Measurements from ENCODE around the gene DLG1.

DLG1 gene

DNA sequence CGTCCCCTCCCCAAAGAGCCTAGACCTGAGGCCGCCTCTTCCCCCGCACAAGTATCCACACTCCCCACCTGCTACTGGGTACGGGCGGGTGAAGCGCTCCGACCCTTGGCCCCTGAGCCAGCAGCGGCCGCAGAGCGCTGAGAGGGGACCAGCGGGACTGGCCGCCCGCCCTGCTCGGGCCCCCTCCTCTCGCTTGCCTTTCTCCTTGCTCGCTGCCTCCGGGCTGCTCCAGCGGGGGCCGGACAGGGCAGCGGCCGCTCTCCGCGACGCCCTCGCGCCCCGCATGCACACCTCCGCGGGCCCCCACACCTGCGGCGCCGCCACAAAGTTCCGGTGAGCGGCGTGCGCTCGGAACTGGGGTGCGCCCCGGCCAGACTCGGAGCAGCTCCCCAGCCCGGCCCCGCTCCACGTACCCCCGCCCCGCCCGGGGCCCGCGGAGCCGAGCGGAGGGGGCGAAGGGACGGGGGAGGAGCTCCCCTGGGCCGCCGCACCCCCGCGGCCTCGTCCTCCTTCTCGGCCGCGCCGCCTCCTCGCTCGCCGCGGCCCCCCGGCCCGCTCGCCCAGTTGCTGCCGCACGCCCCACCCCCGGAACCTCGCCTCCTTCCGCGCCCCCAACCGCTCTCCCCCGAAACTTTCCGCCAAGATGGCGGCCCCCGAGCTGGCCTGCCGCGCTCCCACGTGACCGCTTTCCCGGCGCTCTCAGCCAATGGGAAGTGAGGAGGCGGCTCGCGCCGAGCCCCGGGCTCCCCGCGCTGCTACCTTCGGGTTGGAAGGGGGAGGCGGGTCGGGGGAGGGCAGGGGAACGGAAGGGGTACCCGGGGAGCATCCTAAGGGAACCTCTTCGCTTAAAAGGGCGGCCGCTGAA is 704 bp downstream of the DLG1 start:
- Histone ChIP-seq H3K4me3 (ENCODE audit: low read length) (peak overlapping the region; percentile 93), H3K9ac (ENCODE audit: low read length) (peak overlapping the region; percentile 84), H3K4me1 (ENCODE audit: control insufficient read depth, low read depth, low read length) (peaks cover 10% of the 10 kb centered on the region), H3K27me3 (ENCODE audit: control insufficient read depth, insufficient read depth, low read length) (peaks cover 15% of the 10 kb centered on the region), H3K9me3 (ENCODE audit: control insufficient read depth, low read depth, low read length) (no peaks in the 10 kb centered on the region), H3K27ac (ENCODE audit: low read length) (peak overlapping the region; percentile 50), H3K36me3 (ENCODE audit: control insufficient read depth, low read depth, low read length) (peaks cover 20% of the 10 kb centered on the region)

DNA sequence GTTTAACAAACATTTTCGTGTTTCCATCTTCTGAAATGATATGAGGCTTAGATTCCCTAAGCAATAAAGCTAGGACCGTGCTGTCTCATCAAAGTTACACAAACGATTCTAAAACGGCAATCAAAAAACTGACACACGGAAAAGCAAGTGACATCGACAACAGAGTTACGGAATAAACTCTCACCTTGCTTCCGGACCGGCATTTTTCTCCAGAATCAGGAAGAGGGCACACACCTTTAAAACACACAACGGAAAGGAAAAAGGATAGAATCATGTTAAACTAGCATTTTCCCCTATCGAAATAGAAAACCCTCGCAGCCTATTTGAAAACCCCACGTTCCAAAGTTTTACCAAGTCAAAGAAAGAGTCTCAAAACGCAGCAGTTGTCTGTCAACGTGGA is 1.4 kb downstream of the DLG1 start:
- Histone ChIP-seq H3K27ac (ENCODE audit: low read length) (no peak overlapping the region), H3K9me3 (ENCODE audit: control insufficient read depth, low read depth, low read length) (no peaks in the 10 kb centered on the region), H3K27me3 (ENCODE audit: control insufficient read depth, insufficient read depth, low read length) (peaks cover 15% of the 10 kb centered on the region), H3K4me1 (ENCODE audit: control insufficient read depth, low read depth, low read length) (peaks cover 10% of the 10 kb centered on the region), H3K4me3 (ENCODE audit: low read length) (peak overlapping the region; percentile 93), H3K9ac (ENCODE audit: low read length) (peak overlapping the region; percentile 84), H3K36me3 (ENCODE audit: control insufficient read depth, low read depth, low read length) (peaks cover 25% of the 10 kb centered on the region)

DNA sequence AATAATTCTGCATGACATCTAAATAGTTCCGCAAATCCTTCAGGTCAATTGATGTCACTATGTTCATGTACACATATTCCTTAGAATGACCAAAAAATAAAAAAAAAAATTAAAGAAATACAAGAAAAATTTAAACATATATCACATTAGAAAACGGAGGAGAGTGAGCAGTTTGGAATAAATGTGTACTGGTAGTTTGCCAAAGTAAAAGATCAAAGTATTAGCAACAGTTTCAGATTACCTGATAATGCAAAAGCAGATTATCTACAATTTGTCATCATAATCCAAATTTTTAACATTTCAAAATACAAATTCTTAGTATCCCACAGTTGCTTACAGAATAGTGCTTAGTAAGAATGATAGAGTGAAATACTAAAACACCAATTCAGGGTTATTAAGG is 1.9 kb downstream of the DLG1 start:
- H3K27me3 ChIP-seq (ENCODE audit: control insufficient read depth, insufficient read depth, low read length), result peaks cover 15% of the 10 kb centered on the region
- no peak overlapping the region for H3K27ac ChIP-seq (ENCODE audit: low read length)
- peak overlapping the region; percentile 84 for H3K9ac ChIP-seq (ENCODE audit: low read length)
- peak overlapping the region; percentile 93 for H3K4me3 ChIP-seq (ENCODE audit: low read length)
- peaks cover 10% of the 10 kb centered on the region for H3K4me1 ChIP-seq (ENCODE audit: control insufficient read depth, low read depth, low read length)
- no peaks in the 10 kb centered on the region for H3K9me3 ChIP-seq (ENCODE audit: control insufficient read depth, low read depth, low read length)
- peaks cover 30% of the 10 kb centered on the region for H3K36me3 ChIP-seq (ENCODE audit: control insufficient read depth, low read depth, low read length)

DNA sequence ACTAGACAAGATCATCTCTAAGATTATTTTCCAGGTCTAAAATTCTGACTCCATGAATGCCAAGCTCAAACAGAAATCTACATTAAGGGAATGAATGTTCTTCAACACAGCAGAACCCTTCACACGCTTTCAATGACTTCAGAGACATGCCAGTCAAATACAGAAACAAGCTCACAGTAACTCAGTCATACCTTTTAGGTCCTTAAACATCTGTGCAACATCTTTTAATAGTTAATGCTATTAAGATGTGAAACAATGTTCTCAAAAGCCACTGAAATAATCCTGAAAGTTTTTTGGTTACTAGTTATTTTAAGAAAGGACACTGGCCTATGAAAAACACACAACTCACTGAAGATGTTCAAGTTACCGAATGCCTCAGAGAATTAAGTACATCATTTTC is 2.5 kb downstream of the DLG1 start:
- H3K27me3 ChIP-seq (ENCODE audit: control insufficient read depth, insufficient read depth, low read length), result peaks cover 15% of the 10 kb centered on the region
- H3K9me3 ChIP-seq (ENCODE audit: control insufficient read depth, low read depth, low read length), result no peaks in the 10 kb centered on the region
- no peak overlapping the region for H3K9ac ChIP-seq (ENCODE audit: low read length)
- H3K4me3 ChIP-seq (ENCODE audit: low read length), result peak overlapping the region; percentile 21
- H3K27ac ChIP-seq (ENCODE audit: low read length), result no peak overlapping the region
- peaks cover 10% of the 10 kb centered on the region for H3K4me1 ChIP-seq (ENCODE audit: control insufficient read depth, low read depth, low read length)
- H3K36me3 ChIP-seq (ENCODE audit: control insufficient read depth, low read depth, low read length), result peaks cover 34% of the 10 kb centered on the region

DNA sequence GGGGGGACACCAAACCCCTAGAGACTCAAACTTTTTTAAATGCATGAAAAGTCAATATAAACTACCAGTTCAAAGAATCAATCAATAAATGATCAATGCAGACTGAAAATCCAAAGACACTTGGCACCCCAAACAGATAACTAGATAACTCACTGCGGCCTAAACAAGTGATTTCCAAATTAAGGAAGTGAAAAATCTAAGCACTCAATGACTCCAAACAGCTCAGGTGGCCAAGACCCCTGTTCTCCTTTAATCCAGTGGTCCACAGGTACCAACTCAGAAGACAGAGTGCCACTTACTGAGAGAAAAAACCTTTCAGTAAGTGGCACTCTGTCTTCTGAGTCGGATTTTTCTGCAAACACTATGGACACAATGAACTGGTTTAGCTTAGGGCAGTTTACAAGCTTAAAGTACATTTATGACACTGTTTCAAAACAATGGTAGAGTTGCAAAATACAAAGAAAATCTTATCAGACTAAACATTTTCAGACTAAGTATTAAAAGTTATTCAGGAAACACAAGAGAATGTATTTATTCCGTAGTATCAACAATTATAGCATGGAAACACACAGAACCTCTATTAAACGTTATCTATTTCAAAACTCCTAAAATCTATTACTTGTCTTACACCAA is 4.7 kb downstream of the DLG1 start:
- Histone ChIP-seq H3K27ac (ENCODE audit: low read length) (no peak overlapping the region), H3K4me3 (ENCODE audit: low read length) (no peak overlapping the region), H3K9me3 (ENCODE audit: control insufficient read depth, low read depth, low read length) (no peaks in the 10 kb centered on the region), H3K36me3 (ENCODE audit: control insufficient read depth, low read depth, low read length) (peaks cover 48% of the 10 kb centered on the region), H3K4me1 (ENCODE audit: control insufficient read depth, low read depth, low read length) (peaks cover 4% of the 10 kb centered on the region), H3K27me3 (ENCODE audit: control insufficient read depth, insufficient read depth, low read length) (no peaks in the 10 kb centered on the region), H3K9ac (ENCODE audit: low read length) (no peak overlapping the region)

DNA sequence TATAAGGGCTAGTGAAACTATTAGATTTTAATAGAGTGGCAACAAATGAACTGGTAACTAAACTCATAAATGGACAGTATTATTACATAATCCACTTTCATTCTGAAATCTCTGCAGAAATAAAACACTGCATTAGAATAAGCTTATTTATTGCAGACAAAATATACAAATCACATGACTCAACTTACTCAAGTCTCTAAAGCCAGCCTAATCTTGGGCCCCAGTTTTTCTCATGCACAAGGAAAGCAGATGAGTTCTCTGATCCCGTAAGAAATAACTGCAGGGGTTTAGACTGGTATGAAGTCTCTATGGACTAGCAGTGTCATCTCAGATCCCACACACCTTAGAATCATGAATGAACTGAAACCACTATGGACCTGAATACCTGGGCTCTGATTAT is 5.8 kb downstream of the DLG1 start:
- Histone ChIP-seq H3K4me3 (ENCODE audit: low read length) (no peak overlapping the region), H3K9me3 (ENCODE audit: control insufficient read depth, low read depth, low read length) (no peaks in the 10 kb centered on the region), H3K9ac (ENCODE audit: low read length) (no peak overlapping the region), H3K36me3 (ENCODE audit: control insufficient read depth, low read depth, low read length) (peaks cover 49% of the 10 kb centered on the region), H3K4me1 (ENCODE audit: control insufficient read depth, low read depth, low read length) (peaks cover 4% of the 10 kb centered on the region), H3K27ac (ENCODE audit: low read length) (no peak overlapping the region), H3K27me3 (ENCODE audit: control insufficient read depth, insufficient read depth, low read length) (no peaks in the 10 kb centered on the region)

DNA sequence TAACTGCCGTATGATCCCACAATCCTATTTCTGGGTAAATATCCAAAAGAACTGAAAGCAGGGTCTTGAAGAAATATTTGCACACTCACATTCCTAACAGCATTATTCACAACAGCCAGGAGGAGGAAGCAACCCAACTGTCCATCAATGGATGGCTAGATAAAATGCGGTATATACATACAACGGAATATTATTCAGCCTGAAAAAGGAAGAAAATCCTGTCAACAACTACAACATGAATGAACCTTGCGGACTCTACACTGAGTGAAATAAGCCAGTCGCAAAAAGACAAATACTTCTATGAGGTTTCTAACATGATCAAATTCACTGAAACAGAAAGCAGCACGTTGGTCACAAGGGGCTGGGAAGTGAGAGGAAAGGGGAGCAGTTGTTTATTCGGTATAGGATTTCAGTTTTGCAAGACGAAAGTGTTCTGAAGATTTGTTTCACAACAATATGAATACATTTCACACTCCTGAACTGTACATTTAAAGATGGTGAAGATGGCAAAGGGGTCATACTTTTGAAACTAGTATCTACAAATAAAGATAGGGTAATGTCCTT is 6.2 kb downstream of the DLG1 start:
- H3K4me3 ChIP-seq (ENCODE audit: low read length), result no peak overlapping the region
- peaks cover 4% of the 10 kb centered on the region for H3K4me1 ChIP-seq (ENCODE audit: control insufficient read depth, low read depth, low read length)
- no peaks in the 10 kb centered on the region for H3K27me3 ChIP-seq (ENCODE audit: control insufficient read depth, insufficient read depth, low read length)
- no peaks in the 10 kb centered on the region for H3K9me3 ChIP-seq (ENCODE audit: control insufficient read depth, low read depth, low read length)
- no peak overlapping the region for H3K27ac ChIP-seq (ENCODE audit: low read length)
- H3K36me3 ChIP-seq (ENCODE audit: control insufficient read depth, low read depth, low read length), result peaks cover 50% of the 10 kb centered on the region
- no peak overlapping the region for H3K9ac ChIP-seq (ENCODE audit: low read length)

DNA sequence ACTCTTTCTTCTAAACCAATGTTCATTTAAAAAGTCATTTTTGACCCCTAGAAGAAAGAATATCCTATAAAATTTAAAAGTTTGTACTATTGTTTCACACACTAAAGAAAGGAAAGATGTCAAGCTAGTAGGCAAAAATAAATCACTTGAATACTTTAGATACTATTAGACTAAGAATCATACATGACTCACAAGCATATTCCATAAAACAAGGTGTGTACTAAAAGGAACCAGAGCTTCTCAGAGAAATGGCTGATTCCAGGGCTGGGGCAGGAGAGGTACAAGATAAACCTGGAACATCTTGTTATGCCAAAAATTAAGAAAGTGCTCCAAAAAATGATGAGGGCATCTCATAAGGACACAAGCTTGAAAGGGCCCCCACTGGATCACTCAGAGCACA is 8.7 kb downstream of the DLG1 start:
- Histone ChIP-seq H3K36me3 (ENCODE audit: control insufficient read depth, low read depth, low read length) (peaks cover 47% of the 10 kb centered on the region), H3K4me3 (ENCODE audit: low read length) (no peak overlapping the region), H3K27ac (ENCODE audit: low read length) (no peak overlapping the region), H3K4me1 (ENCODE audit: control insufficient read depth, low read depth, low read length) (no peaks in the 10 kb centered on the region), H3K9me3 (ENCODE audit: control insufficient read depth, low read depth, low read length) (no peaks in the 10 kb centered on the region), H3K27me3 (ENCODE audit: control insufficient read depth, insufficient read depth, low read length) (no peaks in the 10 kb centered on the region), H3K9ac (ENCODE audit: low read length) (no peak overlapping the region)

DNA sequence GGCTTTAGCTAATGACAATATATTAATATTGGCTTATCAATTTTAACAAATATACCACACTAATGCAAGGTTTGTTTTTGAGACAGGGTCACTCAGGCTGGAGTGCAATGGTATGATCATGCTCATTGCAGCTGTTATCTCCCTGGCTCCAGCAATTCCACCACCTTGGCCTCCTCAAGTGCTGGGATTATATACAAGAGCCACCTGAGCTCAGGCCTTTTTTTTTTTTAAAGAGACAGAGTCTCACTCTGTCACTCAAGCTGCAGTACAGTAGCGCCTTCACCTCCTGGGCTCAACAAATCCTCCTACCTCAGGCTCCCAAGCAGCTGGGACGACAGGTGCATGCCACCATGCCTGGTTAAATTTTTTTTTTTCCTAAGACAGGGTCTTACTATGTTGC is 11.7 kb downstream of the DLG1 start:
- Histone ChIP-seq H3K9me3 (ENCODE audit: control insufficient read depth, low read depth, low read length) (no peaks in the 10 kb centered on the region), H3K27me3 (ENCODE audit: control insufficient read depth, insufficient read depth, low read length) (no peaks in the 10 kb centered on the region), H3K4me3 (ENCODE audit: low read length) (no peak overlapping the region), H3K9ac (ENCODE audit: low read length) (no peak overlapping the region), H3K4me1 (ENCODE audit: control insufficient read depth, low read depth, low read length) (no peaks in the 10 kb centered on the region), H3K27ac (ENCODE audit: low read length) (no peak overlapping the region), H3K36me3 (ENCODE audit: control insufficient read depth, low read depth, low read length) (peaks cover 49% of the 10 kb centered on the region)

DNA sequence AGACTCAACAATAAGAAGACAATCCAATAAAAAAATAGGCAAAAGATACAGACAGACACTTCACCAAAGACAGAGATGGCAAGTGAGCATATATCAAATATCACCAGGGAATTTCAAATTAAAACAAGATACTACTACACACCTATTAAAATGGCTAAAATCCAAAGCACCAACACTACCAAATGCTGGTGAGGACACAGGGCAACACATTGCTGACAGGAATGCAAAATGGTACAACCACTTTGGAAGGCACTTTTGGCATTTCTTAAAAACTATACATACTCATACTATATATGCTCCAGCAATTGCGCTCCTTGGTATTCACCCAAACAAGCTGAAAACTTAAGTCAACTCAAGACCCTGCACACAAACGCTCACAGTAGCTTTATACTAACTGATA is 12.9 kb downstream of the DLG1 start:
- Histone ChIP-seq H3K4me3 (ENCODE audit: low read length) (no peak overlapping the region), H3K27me3 (ENCODE audit: control insufficient read depth, insufficient read depth, low read length) (no peaks in the 10 kb centered on the region), H3K9me3 (ENCODE audit: control insufficient read depth, low read depth, low read length) (no peaks in the 10 kb centered on the region), H3K27ac (ENCODE audit: low read length) (no peak overlapping the region), H3K36me3 (ENCODE audit: control insufficient read depth, low read depth, low read length) (peaks cover 54% of the 10 kb centered on the region), H3K4me1 (ENCODE audit: control insufficient read depth, low read depth, low read length) (no peaks in the 10 kb centered on the region), H3K9ac (ENCODE audit: low read length) (no peak overlapping the region)

DNA sequence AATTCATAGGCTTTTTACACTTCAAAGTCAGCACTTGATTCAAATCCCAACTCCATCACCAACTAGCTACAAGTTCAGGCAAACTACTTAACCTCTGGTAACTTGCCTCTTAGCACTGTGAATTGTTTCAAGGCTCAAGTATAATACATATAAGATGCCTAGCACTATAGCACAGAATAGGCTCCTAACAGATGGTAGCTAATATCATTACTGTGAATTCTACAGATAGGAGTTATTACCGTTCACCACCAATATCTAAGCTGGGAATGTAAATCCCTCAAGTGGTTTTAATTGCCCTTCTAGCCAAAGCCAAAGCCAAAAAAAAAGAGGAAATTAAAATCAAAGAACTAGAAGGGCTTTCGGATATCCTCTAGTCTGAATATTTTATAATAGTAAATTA is 15.4 kb downstream of the DLG1 start:
- H3K4me3 ChIP-seq (ENCODE audit: low read length), result no peak overlapping the region
- H3K9ac ChIP-seq (ENCODE audit: low read length), result no peak overlapping the region
- no peaks in the 10 kb centered on the region for H3K9me3 ChIP-seq (ENCODE audit: control insufficient read depth, low read depth, low read length)
- no peaks in the 10 kb centered on the region for H3K4me1 ChIP-seq (ENCODE audit: control insufficient read depth, low read depth, low read length)
- no peaks in the 10 kb centered on the region for H3K27me3 ChIP-seq (ENCODE audit: control insufficient read depth, insufficient read depth, low read length)
- peaks cover 53% of the 10 kb centered on the region for H3K36me3 ChIP-seq (ENCODE audit: control insufficient read depth, low read depth, low read length)
- no peak overlapping the region for H3K27ac ChIP-seq (ENCODE audit: low read length)

Data from iPS-18a (cell line).